Body of pancreas (tissue), 4 donors: ENCODE data around the gene HPS3.

Source experiments
- CTCF ChIP-seq, 7 experiments: fragments of 450-650 bp in 4 of 7; fragments of 200-600 bp in 3 of 7; sonication (generic) in 3 of 7; IDR thresholded peaks; one replicate each; pipeline ENCODE4 v1.5.1; 2016 to 2019; ENCODE audit warnings: antibody characterized with exemption in 7 of 7
- POLR2A ChIP-seq, 3 donors: fragments of 450-650 bp; IDR thresholded peaks; one replicate each; pipeline ENCODE4 v1.6.1; 2016; ENCODE audit warnings: antibody characterized with exemption in 3 of 3, mild to moderate bottlenecking in 2 of 3

GRCh38 chr3:149204390-149204991 lies 75.1 kb downstream of the HPS3 start:
- TF ChIP-seq POLR2A (IDR thresholded peaks at IDR 0.05) (no peak), CTCF (IDR thresholded peaks at IDR 0.05) (no peak)
